Esophagus muscularis mucosa (tissue), 4 donors: ENCODE data around the gene RNASE2. TPM values are rescaled to one million over a fixed set of nuclear protein-coding genes. Genes with fewer than 3 reads are reported as not detected.
"Not testable (repeated sequence)": the region's sequence is repeated elsewhere in the genome, so short reads cannot be mapped to it uniquely, and the experiment has no call there.

ENCODE experiments used
- DNase-seq: peaks from one replicate; pipeline ENCODE4 v3.0.0-alpha.2; 2017; ENCODE audit errors: extremely low spot score
- H3K27ac ChIP-seq, 4 donors: fragments of 200-600 bp; sonication (generic); replicated peaks in 1 of 4; 1 replicate in 3 of 4; 2 replicates in 1 of 4; pipeline ENCODE4 v1.5.1; 2016 to 2019; ENCODE audit warnings: mild to moderate bottlenecking in 1 of 4
- H3K27me3 ChIP-seq, 4 donors: fragments of 200-600 bp; sonication (generic); one replicate each; pipeline versions ENCODE4 v1.5.1 to v1.6.0; 2016 to 2019
- H3K36me3 ChIP-seq, 4 donors: fragments of 200-600 bp; sonication (generic); one replicate each; pipeline ENCODE4 v1.5.1; 2016 to 2019
- H3K4me1 ChIP-seq, 4 donors: fragments of 200-600 bp; sonication (generic); one replicate each; pipeline ENCODE4 v1.5.1; 2016 to 2019
- H3K4me3 ChIP-seq, 4 donors: fragments of 200-600 bp; sonication (generic); 1 replicate in 2 of 4; 2 replicates in 2 of 4; pipeline ENCODE4 v1.5.1; 2016 to 2019; ENCODE audit warnings: mild to moderate bottlenecking in 4 of 4, moderate library complexity in 1 of 4
- H3K9me3 ChIP-seq, 4 donors: fragments of 200-600 bp; sonication (generic); 1 replicate in 3 of 4; 2 replicates in 1 of 4; pipeline ENCODE4 v1.5.1; 2016 to 2019
- EP300 ChIP-seq: sonication (generic); formaldehyde crosslinking; IDR thresholded peaks from one replicate; pipeline ENCODE4 v1.6.1; 2017; ENCODE audit warnings: antibody characterized with exemption
- POLR2A ChIP-seq: fragments of 450-650 bp; IDR thresholded peaks from one replicate; pipeline ENCODE4 v1.6.1; 2017; ENCODE audit warnings: antibody characterized with exemption, moderate library complexity, mild to moderate bottlenecking, low read depth
- POLR2AphosphoS5 ChIP-seq, 2 donors: sonication (generic); formaldehyde crosslinking; IDR thresholded peaks; one replicate each; pipeline ENCODE4 v1.6.1; 2017; ENCODE audit warnings: antibody characterized with exemption in 2 of 2
- WGBS: methylation state at CpG from one replicate; pipeline ENCODE4 v1.1.5; 2018; 5-methylcytosine and 5-hydroxymethylcytosine counted together
- intact Hi-C: fragments of 100-400 bp; cut with DNase I; formaldehyde crosslinking; loops from one replicate; pipeline ENCODE4 v1.15.1; 2023
- total RNA-seq, 4 donors: library from RNA; depleted of rRNA; stranded (reverse); fragments of >200 nt; gene quantifications; one replicate each; pipeline versions ENCODE4 v1.1.0 to v1.2.1, GENCODE V29; 2016
- TF ChIP-seq, protein P1 (sequence below), 3 experiments: fragments of 200-600 bp in 2 of 3; fragments of 450-650 bp in 1 of 3; sonication (generic) in 2 of 3; IDR thresholded peaks; one replicate each; pipeline ENCODE4 v1.5.1; 2017 to 2019; ENCODE audit warnings: antibody characterized with exemption in 3 of 3, mild to moderate bottlenecking in 2 of 3, moderate library complexity in 1 of 3

Gene RNASE2
- total RNA-seq, 4 donors from 2014 or later: 1.7 to 3.8 (median 2.1) TPM; not detected in 1

DNA sequence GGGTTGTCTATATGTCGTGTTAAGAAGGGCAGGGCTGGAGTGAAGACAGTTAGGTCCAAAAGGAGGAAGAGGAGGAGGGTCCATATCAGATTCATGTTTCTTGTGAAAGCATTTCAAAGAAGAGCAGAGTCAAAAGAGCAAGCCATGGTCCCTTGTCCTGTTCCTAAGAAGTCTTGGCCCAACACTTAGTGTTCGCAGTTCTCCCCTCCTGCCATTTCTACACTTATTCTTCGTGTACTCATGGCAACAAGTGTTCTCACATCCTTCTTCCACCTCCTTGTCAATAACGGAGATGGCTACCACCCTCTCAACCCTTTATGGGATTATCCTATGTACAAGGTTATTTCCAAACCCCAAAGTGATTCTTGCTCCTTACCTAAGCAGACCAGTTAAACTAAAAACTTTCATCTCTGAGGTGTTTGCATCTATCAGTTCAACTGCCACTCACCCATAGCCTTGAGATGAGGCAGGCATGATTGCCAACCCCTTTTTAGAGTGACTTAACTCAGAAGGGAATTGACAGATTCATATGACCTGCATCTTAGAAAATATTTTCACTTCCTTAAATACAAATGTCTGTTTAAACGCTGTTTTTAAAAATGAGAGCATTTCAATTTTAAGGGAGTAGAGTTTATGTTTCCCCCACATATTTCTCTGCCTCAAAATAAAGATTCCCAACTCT lies 19.8 kb upstream of the RNASE2 start:
- Histone ChIP-seq H3K36me3 (no peaks in the 10 kb centered on the region), H3K9me3 (no peaks in the 10 kb centered on the region), H3K27ac (no peak overlapping the region), H3K27me3 (peaks cover 0 to 23% (median 0%) of the 10 kb centered on the region in 4 donors), H3K4me1 (no peaks in the 10 kb centered on the region), H3K4me3 (no peak overlapping the region)
- DNase-seq: no peak
- intact Hi-C loops: no loop called here
- TF ChIP-seq, protein P1, sequence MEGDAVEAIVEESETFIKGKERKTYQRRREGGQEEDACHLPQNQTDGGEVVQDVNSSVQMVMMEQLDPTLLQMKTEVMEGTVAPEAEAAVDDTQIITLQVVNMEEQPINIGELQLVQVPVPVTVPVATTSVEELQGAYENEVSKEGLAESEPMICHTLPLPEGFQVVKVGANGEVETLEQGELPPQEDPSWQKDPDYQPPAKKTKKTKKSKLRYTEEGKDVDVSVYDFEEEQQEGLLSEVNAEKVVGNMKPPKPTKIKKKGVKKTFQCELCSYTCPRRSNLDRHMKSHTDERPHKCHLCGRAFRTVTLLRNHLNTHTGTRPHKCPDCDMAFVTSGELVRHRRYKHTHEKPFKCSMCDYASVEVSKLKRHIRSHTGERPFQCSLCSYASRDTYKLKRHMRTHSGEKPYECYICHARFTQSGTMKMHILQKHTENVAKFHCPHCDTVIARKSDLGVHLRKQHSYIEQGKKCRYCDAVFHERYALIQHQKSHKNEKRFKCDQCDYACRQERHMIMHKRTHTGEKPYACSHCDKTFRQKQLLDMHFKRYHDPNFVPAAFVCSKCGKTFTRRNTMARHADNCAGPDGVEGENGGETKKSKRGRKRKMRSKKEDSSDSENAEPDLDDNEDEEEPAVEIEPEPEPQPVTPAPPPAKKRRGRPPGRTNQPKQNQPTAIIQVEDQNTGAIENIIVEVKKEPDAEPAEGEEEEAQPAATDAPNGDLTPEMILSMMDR (IDR thresholded peaks at IDR 0.05): no peak
- TF ChIP-seq POLR2AphosphoS5 (IDR thresholded peaks at IDR 0.05): no peak
- no peak for TF ChIP-seq POLR2A
- TF ChIP-seq EP300: no peak
- whole genome bisulfite sequencing: 81% methylated on average over 5 of the region's 5 CpGs

DNA sequence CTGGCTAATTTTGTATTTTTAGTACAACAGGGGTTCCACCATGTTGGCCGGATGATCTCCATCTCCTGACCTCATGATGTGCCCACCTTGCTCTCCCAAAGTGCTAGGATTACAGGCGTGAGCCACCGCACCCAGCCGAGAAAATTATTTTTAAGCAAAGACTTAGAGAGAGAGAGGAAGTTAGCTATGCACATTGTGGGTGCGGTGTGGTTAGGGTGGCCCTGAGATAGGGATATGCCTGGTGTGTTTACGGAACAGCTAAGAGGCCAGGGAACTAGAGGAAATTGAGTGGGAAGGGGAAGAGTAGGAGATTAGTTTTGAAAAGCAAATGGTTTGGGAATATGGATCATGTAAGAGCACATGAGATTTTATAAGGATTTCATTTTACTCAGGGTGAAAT lies 10.1 kb upstream of the RNASE2 start:
- H3K36me3 ChIP-seq, H3K9me3 ChIP-seq, H3K27ac ChIP-seq, H3K4me1 ChIP-seq, DNase-seq, H3K4me3 ChIP-seq, intact Hi-C loops: not testable (repeated sequence)
- 81% methylated on average over 6 of the region's 6 CpGs for WGBS
- peaks cover 0 to 12% (median 0%) of the 10 kb centered on the region in 4 donors for H3K27me3 ChIP-seq

DNA sequence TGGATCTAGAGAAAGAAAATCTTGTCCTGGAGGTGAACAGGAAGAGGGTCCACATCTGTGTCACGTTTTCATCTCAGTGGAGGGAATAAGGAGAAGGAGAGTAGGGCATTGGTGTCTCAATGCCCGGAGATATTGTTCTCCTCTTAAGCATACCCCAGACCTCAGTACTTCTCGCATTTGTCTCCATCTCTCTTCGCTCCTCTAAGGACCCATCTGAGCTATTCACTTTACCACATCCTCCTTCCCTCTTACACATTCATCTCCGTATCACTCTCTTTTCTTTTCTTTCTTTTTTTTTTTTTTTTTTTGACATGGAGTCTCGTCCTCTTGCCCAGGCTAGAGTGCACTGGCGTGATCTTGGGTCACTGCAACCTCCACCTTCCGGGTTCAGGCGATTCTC lies 8.6 kb upstream of the RNASE2 start:
- intact Hi-C loops, H3K36me3 ChIP-seq, H3K9me3 ChIP-seq, DNase-seq, H3K4me1 ChIP-seq, H3K4me3 ChIP-seq, H3K27ac ChIP-seq: not testable (repeated sequence)
- H3K27me3 ChIP-seq: peaks cover 0 to 17% (median 0%) of the 10 kb centered on the region in 4 donors
- 83% methylated on average over 7 of the region's 9 CpGs for WGBS

DNA sequence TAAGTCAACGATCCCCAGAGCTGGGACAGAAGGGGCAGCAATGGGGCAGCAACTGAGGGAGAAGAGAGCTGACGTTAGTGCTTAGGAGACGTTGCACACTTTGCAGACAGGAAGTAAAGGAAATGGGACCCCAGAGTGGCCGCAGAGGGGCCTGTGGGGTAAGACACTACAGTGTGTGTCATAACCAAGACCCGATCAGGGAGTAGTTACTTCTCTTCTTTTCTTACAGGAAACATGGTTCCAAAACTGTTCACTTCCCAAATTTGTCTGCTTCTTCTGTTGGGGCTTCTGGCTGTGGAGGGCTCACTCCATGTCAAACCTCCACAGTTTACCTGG lies 219 bp downstream of the RNASE2 start:
- H3K4me3 ChIP-seq, intact Hi-C loops, H3K4me1 ChIP-seq, H3K9me3 ChIP-seq, DNase-seq, H3K27me3 ChIP-seq, H3K36me3 ChIP-seq, H3K27ac ChIP-seq: not testable (repeated sequence)
- WGBS: 53% methylated on average over 5 of the region's 5 CpGs

DNA sequence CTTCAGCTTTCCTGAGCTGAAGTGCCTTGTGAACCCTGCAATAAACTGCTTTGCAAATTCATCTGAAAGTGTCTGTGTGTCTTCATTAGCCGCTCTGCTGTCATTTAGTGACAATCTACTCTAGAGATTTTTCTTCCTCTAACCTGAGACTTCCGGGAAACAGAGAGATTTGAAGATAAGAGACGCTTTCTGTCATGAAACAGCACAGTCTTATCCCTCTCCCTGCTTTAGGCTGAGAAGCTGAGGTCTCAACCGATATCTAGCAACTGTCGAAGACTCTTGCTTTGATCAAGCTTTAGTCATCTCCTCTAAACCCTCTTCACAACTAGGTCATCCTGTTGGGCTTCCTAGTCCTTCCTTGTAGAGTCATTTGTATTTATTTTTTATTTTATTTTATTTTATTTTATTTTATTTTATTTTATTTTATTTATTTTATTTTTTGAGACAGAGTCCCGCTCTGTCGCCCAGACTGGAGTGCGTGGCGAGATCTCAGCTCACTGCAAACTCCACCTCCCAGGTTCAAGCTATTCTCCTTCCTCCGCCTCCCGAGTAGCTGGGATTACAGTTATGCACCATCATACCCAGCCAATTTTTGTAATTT lies 1.2 kb downstream of the RNASE2 start:
- 86% methylated on average over 11 of the region's 11 CpGs for WGBS
- Histone ChIP-seq H3K9me3 (no peaks in the 10 kb centered on the region), H3K36me3 (no peaks in the 10 kb centered on the region), H3K27ac (no peak overlapping the region), H3K4me3 (no peak overlapping the region), H3K4me1 (peaks cover 0 to 4% (median 2%) of the 10 kb centered on the region in 4 donors), H3K27me3 (peaks cover 0 to 6% (median 0%) of the 10 kb centered on the region in 4 donors)
- TF ChIP-seq, protein P1 (IDR thresholded peaks at IDR 0.05): no peak
- TF ChIP-seq POLR2AphosphoS5 (IDR thresholded peaks at IDR 0.05) (no peak), EP300 (no peak), POLR2A (no peak)
- no peak for DNase-seq
- intact Hi-C loops: no loop called here

DNA sequence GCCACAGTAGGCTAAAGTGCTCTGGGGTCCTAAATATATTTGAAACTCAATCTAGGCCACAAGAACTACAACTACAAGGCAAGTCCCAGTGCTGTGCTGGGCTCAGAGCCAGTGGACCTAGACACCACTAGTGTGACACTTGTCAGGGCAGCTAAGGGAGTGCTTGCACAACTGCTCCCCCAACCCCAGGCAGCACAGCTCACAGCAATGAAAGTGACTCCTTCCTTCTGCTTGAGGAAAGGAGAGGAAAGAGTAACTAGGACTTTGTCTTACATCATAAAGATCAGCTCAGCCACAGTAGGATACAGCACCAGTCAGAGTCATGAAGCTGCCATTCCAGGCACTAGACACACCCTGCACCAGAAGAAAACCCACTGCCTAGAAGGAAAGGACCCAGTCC lies 3.7 kb downstream of the RNASE2 start:
- intact Hi-C loops, H3K36me3 ChIP-seq, DNase-seq: not testable (repeated sequence)

DNA sequence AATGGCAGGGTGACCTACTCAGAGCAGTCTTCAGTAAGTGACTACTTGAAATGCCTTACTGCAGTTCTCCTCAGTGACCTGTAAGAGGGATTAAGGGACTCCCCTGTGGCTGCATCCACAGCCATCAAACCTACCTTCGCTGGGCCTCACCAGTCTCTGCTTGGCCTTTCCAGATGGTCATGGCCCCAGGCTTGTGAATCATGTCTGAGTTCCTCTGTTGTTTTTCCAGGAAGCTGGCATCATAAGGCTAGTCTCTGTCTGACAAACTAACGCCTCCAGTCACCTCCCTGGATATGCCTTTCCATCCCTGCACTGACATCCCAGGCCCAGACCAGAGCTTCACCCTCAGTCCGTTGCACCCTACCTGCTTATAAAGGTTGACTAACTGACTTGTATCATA lies 14.0 kb downstream of the RNASE2 start:
- Histone ChIP-seq H3K9me3 (no peaks in the 10 kb centered on the region), H3K4me1 (peaks cover 4 to 15% (median 11%) of the 10 kb centered on the region in 4 donors), H3K4me3 (no peak overlapping the region), H3K27me3 (peaks cover 0 to 11% (median 0%) of the 10 kb centered on the region in 4 donors), H3K36me3 (no peaks in the 10 kb centered on the region), H3K27ac (no peak overlapping the region)
- intact Hi-C loops: no loop called here
- DNase-seq: no peak
- 88% methylated on average over 3 of the region's 3 CpGs for WGBS
- TF ChIP-seq, protein P1 (IDR thresholded peaks at IDR 0.05): no peak
- TF ChIP-seq POLR2AphosphoS5 (IDR thresholded peaks at IDR 0.05): no peak
- TF ChIP-seq EP300: no peak
- TF ChIP-seq POLR2A: no peak

More for the DNA sequence above, 3.7 kb downstream of the RNASE2 start:
- H3K27ac ChIP-seq, H3K4me1 ChIP-seq, H3K9me3 ChIP-seq, H3K4me3 ChIP-seq, H3K27me3 ChIP-seq: not testable (repeated sequence)
